GM19035 (cell line): ENCODE results near the gene ZNF213.
"Not testable (repeated sequence)": the region's sequence is repeated elsewhere in the genome, so short reads cannot be mapped to it uniquely, and the experiment has no call there.

ENCODE experiments used
- ATAC-seq: cut with Tn5 transposase; IDR thresholded peaks from one replicate; pipeline ENCODE4 v1.9.1; 2021; ENCODE audit not compliant: unreplicated experiment

ZNF213 gene

GRCh38 chr16:3170440-3171180, 35.8 kb downstream of the ZNF213 start:
- ATAC-seq = no peak

- peak; percentile 52 for ATAC-seq
Measured at GRCh38 chr16:3171181-3171854, 36.5 kb downstream of the ZNF213 start.

GRCh38 chr16:3171855-3172593, 37.2 kb downstream of the ZNF213 start:
- ATAC-seq = peak; percentile 21

- ATAC-seq = no peak
Measured at GRCh38 chr16:3173892-3174617, 39.2 kb downstream of the ZNF213 start.

GRCh38 chr16:3174618-3175148, 39.9 kb downstream of the ZNF213 start:
- no peak for ATAC-seq

GRCh38 chr16:3175157-3176093, 40.6 kb downstream of the ZNF213 start:
- ATAC-seq = no peak

GRCh38 chr16:3179651-3180050, 44.8 kb downstream of the ZNF213 start:
- no peak for ATAC-seq

GRCh38 chr16:3180445-3180878, 45.6 kb downstream of the ZNF213 start:
- ATAC-seq = no peak

- not testable (repeated sequence) for ATAC-seq
Measured at GRCh38 chr16:3182293-3182607, 47.4 kb downstream of the ZNF213 start.

- ATAC-seq = no peak
Measured at GRCh38 chr16:3182608-3183444, 48.0 kb downstream of the ZNF213 start.

GRCh38 chr16:3183445-3184139, 48.8 kb downstream of the ZNF213 start:
- no peak for ATAC-seq

GRCh38 chr16:3186946-3187690, 52.3 kb downstream of the ZNF213 start:
- no peak for ATAC-seq

- ATAC-seq = no peak
Measured at GRCh38 chr16:3187798-3188674, 53.2 kb downstream of the ZNF213 start, which contains the start of gene OR1F1. TSS of gene OR1F1 (plus strand) at chr16:3188204.

- ATAC-seq = no peak
Measured at GRCh38 chr16:3188675-3188924, 53.8 kb downstream of the ZNF213 start.

- ATAC-seq = no peak
Measured at GRCh38 chr16:3188925-3189825, 54.3 kb downstream of the ZNF213 start.

GRCh38 chr16:3189869-3190268, 55.0 kb downstream of the ZNF213 start:
- ATAC-seq = no peak
